ENCODE data around the gene ZNF559.

DNA sequence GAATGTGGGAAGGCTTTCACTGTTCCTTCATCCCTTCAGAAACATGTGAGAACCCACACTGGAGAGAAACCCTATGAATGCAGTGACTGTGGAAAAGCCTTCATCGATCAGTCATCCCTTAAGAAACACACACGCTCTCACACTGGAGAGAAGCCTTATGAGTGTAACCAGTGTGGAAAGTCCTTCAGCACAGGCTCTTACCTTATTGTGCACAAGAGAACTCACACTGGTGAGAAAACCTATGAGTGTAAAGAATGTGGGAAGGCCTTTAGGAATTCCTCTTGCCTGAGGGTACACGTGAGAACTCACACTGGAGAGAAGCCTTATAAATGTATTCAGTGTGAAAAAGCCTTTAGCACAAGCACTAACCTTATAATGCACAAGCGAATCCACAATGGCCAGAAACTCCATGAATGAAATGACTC lies 57.4 kb downstream of the ZNF559 start:
- TF ChIP-seq, protein P1, sequence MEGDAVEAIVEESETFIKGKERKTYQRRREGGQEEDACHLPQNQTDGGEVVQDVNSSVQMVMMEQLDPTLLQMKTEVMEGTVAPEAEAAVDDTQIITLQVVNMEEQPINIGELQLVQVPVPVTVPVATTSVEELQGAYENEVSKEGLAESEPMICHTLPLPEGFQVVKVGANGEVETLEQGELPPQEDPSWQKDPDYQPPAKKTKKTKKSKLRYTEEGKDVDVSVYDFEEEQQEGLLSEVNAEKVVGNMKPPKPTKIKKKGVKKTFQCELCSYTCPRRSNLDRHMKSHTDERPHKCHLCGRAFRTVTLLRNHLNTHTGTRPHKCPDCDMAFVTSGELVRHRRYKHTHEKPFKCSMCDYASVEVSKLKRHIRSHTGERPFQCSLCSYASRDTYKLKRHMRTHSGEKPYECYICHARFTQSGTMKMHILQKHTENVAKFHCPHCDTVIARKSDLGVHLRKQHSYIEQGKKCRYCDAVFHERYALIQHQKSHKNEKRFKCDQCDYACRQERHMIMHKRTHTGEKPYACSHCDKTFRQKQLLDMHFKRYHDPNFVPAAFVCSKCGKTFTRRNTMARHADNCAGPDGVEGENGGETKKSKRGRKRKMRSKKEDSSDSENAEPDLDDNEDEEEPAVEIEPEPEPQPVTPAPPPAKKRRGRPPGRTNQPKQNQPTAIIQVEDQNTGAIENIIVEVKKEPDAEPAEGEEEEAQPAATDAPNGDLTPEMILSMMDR (IDR thresholded peaks at IDR 0.05) = no peak
- no peak for TF ChIP-seq POLR2A (IDR thresholded peaks at IDR 0.05)

Measured in uterus (tissue), 2 donors.